Esophagus (tissue), 2 donors: Measurements from ENCODE around the gene B9D2. TPM values are rescaled to one million over a fixed set of nuclear protein-coding genes. Genes with fewer than 3 reads are reported as not detected.

Source experiments
- H3K27ac ChIP-seq, 2 donors: one replicate each; pipeline ENCODE4 v1.5.1; 2013; ENCODE audit warnings: low read depth in 2 of 2, mild to moderate bottlenecking in 2 of 2, inconsistent platforms in 1 of 2, low read length in 1 of 2, moderate library complexity in 1 of 2
- H3K27me3 ChIP-seq, 2 donors: one replicate each; pipeline ENCODE4 v1.6.1; 2013; ENCODE audit warnings: low read length in 2 of 2, control low read depth in 1 of 2, mild to moderate bottlenecking in 1 of 2; ENCODE audit not compliant: insufficient read depth in 2 of 2, control insufficient read depth in 1 of 2
- H3K36me3 ChIP-seq, 2 donors: one replicate each; pipeline ENCODE4 v1.6.1; 2013; ENCODE audit warnings: low read length in 1 of 2; ENCODE audit not compliant: control insufficient read depth in 2 of 2, insufficient read depth in 2 of 2
- H3K4me1 ChIP-seq, 2 donors: one replicate each; pipeline ENCODE4 v1.6.1; 2013; ENCODE audit warnings: low read length in 1 of 2; ENCODE audit not compliant: control insufficient read depth in 2 of 2, insufficient read depth in 2 of 2
- H3K4me3 ChIP-seq, 2 donors: one replicate each; pipeline ENCODE4 v1.5.1; 2013; ENCODE audit warnings: low read length in 2 of 2, mild to moderate bottlenecking in 2 of 2, low read depth in 1 of 2, moderate library complexity in 1 of 2
- H3K9me3 ChIP-seq, 2 donors: one replicate each; pipeline ENCODE4 v1.6.1; 2013; ENCODE audit warnings: mild to moderate bottlenecking in 2 of 2, low read depth in 1 of 2, low read length in 1 of 2, moderate library complexity in 1 of 2; ENCODE audit not compliant: control insufficient read depth in 2 of 2, insufficient read depth in 1 of 2
- WGBS, 2 donors: extraction: QIAGEN DNeasy Blood & Tissue Kit; methylation state at CpG; one replicate each; pipeline ENCODE4 v1.1.7; 2013; 5-methylcytosine and 5-hydroxymethylcytosine counted together
- polyA plus RNA-seq, 2 donors: library from polyadenylated mRNA; stranded (reverse); fragments of 200-250 nt; gene quantifications; one replicate each; pipeline ENCODE4 v1.2.3, GENCODE V29; 2013
- donor health status: healthy with polysubstance abuse.
- donor health status: Bipolar disorder and iron deficiency.

B9D2 gene
- polyA plus RNA-seq, 2 donors: 3.1 to 6.0 TPM

DNA sequence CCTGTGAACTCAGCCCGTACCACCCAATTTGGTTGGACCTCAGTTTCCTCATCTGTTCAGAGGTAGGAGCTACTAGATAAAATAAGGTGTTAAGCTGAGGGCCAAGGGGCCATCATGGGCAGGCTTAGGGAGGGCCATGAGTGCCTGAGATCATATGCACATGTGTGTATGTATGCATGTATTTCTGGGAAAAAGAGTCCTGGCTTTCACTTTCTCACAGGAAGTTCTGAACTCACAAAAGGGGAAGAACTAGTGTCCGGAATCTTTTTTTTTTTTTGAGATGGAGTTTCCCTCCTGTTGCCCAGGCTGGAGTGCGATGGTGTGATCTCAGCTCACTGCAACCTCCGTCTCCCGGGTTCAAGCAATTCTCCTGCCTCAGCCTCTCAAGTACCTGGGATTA, 29.2 kb downstream of the B9D2 start:
- Histone ChIP-seq H3K36me3 (peaks cover 0 to 18% of the 10 kb centered on the region in 2 donors), H3K27ac (no peak overlapping the region), H3K4me1 (no peaks in the 10 kb centered on the region), H3K9me3 (no peaks in the 10 kb centered on the region), H3K27me3 (no peaks in the 10 kb centered on the region), H3K4me3 (no peak overlapping the region)
- 73 to 81% methylated on average over 5 of the region's 5 CpGs for WGBS, 2 donors

DNA sequence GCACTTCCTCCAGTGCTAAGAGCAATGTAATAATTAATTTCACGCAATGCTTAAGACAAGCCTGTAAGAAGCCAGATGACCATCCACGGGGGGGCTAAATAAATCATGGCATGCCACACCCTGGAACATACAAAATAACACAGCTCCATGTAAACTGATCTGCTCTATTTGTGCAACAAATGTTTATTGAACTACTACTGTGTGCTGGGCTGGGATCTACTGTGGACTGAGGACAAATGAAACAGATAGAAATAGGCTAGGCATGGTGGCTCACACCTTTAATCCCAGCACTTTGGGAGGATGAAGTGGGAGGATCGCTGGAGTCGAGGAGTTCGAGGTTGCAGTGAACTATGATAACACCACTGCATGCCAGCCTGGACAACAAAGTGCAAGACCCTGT, 31.5 kb downstream of the B9D2 start:
- no peaks in the 10 kb centered on the region for H3K27me3 ChIP-seq
- no peak overlapping the region for H3K4me3 ChIP-seq
- H3K4me1 ChIP-seq: peaks cover 0 to 11% of the 10 kb centered on the region in 2 donors
- WGBS, 2 donors: 90 to 94% methylated on average over 5 of the region's 5 CpGs
- no peaks in the 10 kb centered on the region for H3K9me3 ChIP-seq
- H3K36me3 ChIP-seq: peaks cover 0 to 18% of the 10 kb centered on the region in 2 donors
- H3K27ac ChIP-seq: no peak overlapping the region

DNA sequence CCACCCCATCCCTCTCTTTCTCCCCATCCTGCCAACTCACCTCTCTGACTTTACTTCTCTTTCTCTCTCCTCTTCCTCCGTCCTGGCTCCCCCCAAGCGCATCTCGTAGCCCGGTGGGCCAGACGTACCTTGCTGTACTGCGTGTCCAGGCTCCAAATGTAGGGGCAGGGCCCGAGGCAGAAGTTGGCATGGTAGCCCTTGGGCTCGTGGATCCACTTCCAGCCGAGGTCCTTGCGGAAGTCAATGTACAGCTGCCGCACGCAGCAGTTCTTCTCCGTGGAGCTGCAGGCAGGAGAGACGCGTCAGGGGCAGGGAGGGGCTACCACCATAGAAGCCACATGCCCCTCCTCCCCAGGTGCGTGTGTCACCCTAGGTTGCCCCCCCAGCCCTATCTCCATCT, 31.9 kb downstream of the B9D2 start:
- 92 to 94% methylated on average over 16 of the region's 16 CpGs for WGBS, 2 donors
- no peak overlapping the region for H3K27ac ChIP-seq
- peaks cover 0 to 18% of the 10 kb centered on the region in 2 donors for H3K36me3 ChIP-seq

DNA sequence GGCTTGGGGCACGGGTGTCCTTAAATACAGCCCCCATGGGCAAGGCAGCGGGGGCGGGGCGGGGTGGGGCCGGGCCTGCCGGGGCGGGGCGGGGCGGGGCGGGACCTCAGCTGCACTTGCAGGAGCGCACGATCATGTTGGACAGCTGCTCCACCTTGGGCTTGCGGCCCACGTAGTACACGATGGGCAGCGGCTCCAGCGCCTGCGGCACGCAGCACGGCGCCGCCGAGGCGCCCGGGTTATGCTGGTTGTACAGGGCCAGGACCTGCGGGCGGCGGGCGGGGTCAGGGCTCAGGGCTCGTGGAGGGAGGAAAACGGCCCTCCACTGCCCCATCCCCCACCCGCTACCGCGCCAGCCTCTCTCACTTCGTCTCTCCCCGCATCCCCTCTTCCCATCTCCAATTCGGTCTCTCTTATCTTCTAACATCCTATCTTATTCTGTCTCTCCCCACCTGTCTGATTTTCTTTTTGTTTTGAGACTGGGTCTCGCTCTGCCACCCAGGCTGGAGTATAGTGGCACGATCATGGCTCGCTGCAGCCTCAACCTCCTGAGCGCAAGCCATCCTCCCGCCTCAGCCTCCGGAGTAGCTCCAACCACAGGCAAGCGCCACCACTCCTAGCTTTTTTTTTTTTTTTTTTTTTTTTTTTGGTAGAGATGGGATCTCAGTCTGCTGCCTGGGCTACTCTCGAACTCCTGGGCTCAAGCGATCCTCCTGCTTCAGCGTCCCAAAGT, 32.8 kb downstream of the B9D2 start:
- Histone ChIP-seq H3K4me1 (peaks cover 0 to 21% of the 10 kb centered on the region in 2 donors), H3K36me3 (peaks cover 0 to 18% of the 10 kb centered on the region in 2 donors), H3K9me3 (no peaks in the 10 kb centered on the region), H3K4me3 (no peak overlapping the region), H3K27ac (no peak overlapping the region), H3K27me3 (no peaks in the 10 kb centered on the region)
- 76 to 80% methylated on average over 36 to 47 of the region's 47 CpGs for WGBS, 2 donors

More for the DNA sequence above, 31.9 kb downstream of the B9D2 start:
- peaks cover 0 to 14% of the 10 kb centered on the region in 2 donors for H3K4me1 ChIP-seq
- no peak overlapping the region for H3K4me3 ChIP-seq
- H3K9me3 ChIP-seq: no peaks in the 10 kb centered on the region
- no peaks in the 10 kb centered on the region for H3K27me3 ChIP-seq

DNA sequence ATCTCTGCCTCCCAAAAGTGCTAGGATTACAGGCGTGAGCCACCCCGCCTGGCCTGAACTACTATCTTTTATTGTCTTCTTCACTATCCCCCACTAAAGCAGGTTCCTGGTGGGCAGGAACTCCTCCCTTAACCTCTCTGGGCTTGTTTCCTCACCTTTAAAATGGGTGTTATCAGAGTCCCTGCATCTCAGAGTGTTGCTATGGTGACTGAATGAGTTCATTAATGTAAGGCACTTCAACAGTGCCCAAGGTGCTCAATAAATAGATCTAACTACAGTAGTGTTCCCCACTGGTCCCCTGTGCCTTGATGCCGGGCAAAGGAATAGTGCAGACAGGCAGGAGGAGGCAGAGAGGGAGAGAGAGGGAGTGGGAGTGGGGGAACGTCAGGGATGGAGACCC, 33.5 kb downstream of the B9D2 start:
- Histone ChIP-seq H3K27ac (no peak overlapping the region), H3K4me3 (no peak overlapping the region), H3K4me1 (peaks cover 0 to 28% of the 10 kb centered on the region in 2 donors), H3K36me3 (peaks cover 0 to 17% of the 10 kb centered on the region in 2 donors), H3K9me3 (no peaks in the 10 kb centered on the region), H3K27me3 (no peaks in the 10 kb centered on the region)
- 84 to 91% methylated on average over 4 of the region's 4 CpGs for WGBS, 2 donors

DNA sequence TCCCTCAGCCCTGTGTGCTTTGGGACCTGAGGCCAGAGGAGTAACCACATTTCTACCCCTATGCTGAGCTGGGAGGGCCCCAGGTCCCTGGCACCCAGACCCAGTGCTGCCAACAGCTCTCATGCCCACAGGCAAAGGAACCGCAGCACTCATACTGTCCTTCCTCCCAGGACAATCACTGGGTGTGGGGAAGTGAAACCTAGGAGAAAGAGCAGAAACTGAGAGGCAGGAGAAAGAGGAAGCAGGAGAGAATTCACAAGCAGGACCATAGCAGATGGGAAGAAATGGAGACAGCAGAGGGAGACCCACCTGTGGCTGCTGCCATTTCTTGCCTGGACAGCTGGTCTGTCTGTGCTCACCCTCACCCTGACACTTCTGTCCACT, 35.1 kb downstream of the B9D2 start:
- no peak overlapping the region for H3K4me3 ChIP-seq
- peak overlapping the region; percentile 82 to 83 for H3K27ac ChIP-seq
- H3K4me1 ChIP-seq: peaks cover 0 to 32% of the 10 kb centered on the region in 2 donors
- 37 to 50% methylated on average over 1 of the region's 1 CpG for WGBS, 2 donors
- no peaks in the 10 kb centered on the region for H3K27me3 ChIP-seq
- no peaks in the 10 kb centered on the region for H3K9me3 ChIP-seq
- peaks cover 0 to 14% of the 10 kb centered on the region in 2 donors for H3K36me3 ChIP-seq

DNA sequence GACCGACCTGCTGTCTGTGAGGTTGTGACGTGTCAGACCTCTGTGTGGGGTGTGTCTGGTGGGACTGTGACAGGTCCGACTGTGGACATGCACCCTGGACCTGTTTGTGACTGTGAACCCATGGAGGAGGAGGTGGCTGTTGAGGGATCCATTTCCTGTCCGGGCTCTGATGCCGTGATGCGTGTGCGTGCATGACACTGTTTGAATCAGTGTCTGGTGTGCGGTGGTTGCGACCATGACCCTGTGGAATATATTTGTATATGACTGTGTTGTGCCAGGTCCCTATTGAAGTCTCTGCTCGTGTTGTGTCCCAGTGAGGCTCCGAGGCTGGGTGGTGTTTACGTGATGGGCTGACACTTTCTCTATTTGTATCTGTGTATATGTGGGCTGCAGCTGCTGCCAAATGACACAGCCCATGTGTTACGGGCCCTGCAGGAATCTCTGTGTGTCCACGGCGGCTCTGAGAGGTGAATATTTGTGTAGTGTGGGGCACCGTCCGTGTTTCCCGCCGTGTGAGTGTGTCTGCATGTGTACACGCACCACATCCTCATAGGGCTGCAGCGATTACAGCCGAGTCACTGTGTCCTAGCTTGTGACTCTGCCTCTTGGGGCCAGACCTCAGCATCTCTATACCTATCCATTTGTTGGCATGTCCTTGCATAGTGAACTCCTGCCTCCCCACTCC, 35.6 kb downstream of the B9D2 start:
- Histone ChIP-seq H3K27me3 (no peaks in the 10 kb centered on the region), H3K27ac (peak overlapping the region; percentile 82 to 83), H3K4me1 (peaks cover 2 to 32% of the 10 kb centered on the region in 2 donors), H3K4me3 (peak overlapping the region in 1 of 2 donors; percentile 16), H3K36me3 (peaks cover 0 to 14% of the 10 kb centered on the region in 2 donors), H3K9me3 (no peaks in the 10 kb centered on the region)
- 24 to 28% methylated on average over 22 of the region's 22 CpGs for WGBS, 2 donors

DNA sequence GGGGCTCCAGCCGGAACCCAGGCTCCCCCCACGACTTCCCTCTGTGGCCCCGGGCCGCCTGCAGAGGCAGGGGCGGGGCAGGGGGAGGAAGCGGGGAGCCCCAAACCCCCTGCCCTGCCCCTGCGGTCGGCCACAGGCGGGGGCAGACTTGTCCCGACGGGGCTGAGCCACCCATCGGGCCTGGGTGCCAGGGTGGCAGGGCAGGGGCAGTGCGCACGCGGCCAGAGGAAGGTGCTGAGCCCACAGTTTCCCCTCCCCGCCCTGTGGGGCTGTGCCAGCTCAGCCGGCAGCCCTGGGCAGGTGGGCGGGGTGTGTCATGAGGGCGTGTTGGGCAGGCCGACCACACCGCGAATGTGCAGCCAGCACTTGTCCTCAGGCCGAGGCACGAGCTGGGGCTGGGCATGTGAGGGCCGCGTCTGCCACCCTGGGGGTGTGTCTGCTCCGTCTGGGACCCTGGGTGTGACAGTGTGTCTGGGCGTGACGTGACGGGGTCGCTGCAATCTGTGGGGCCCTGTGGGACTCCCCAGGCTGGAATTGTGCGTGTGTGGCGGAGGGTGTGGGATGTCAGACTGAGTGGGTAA, 36.3 kb downstream of the B9D2 start:
- WGBS, 2 donors: 20 to 22% methylated on average over 30 to 33 of the region's 33 CpGs
- Histone ChIP-seq H3K27ac (peak overlapping the region; percentile 82 to 83), H3K4me1 (peaks cover 2 to 32% of the 10 kb centered on the region in 2 donors), H3K9me3 (no peaks in the 10 kb centered on the region), H3K27me3 (no peaks in the 10 kb centered on the region), H3K4me3 (peak overlapping the region; percentile 11 to 22), H3K36me3 (peaks cover under 1 to 17% of the 10 kb centered on the region in 2 donors)

DNA sequence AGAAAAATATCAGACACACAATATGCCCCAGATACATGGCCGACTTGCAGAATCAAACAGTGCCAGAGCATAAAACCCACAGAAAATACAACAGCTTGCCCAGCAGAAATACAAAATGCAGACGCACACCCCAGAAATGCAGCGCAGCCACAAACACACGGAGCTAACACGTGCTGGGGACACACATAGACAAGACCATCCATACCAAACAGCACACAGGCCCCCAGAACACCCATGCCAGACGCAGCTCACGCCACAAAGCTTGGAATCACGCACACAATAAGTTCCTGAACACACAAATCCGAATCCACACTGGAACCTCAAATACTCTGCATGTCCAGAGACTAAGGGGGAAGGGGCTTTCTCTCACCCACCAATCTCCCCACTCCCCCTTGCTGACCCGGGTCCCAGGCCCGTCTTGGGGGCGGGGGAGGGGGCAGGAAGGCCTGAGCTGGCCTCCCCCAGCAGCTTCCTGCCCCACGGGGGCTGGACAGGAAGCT, 36.8 kb downstream of the B9D2 start:
- H3K27ac ChIP-seq: peak overlapping the region; percentile 82 to 83
- peaks cover 2 to 32% of the 10 kb centered on the region in 2 donors for H3K4me1 ChIP-seq
- H3K27me3 ChIP-seq: no peaks in the 10 kb centered on the region
- peaks cover 3 to 21% of the 10 kb centered on the region in 2 donors for H3K36me3 ChIP-seq
- peak overlapping the region; percentile 11 to 22 for H3K4me3 ChIP-seq
- 25 to 35% methylated on average over 13 of the region's 13 CpGs for WGBS, 2 donors
- no peaks in the 10 kb centered on the region for H3K9me3 ChIP-seq
